Measurements from ENCODE around the gene UNC13B.

UNC13B gene

DNA sequence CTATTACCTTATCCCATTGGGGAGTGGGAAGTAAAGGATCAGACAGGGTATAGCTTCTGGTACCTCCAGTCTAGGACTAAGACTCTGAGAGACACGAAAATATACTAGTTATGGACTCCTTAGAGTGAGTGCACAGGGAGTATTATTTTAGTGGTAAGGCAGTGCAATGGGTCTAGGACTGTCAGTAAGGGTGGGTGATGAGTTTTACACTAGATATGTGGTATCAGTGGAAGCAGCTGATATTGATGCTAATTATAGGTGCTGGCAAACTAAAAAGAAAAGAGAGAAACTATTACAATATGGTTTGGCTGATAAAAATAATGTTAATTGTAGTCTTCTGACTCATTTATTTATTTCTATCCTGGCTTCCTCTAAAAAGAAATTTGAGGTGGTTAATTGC is 118.6 kb downstream of the UNC13B start:
- DNase-seq, result peak; percentile 29

- no peak for DNase-seq
Observed at GRCh38 chr9:35285731-35286130, 123.9 kb downstream of the UNC13B start.

DNA sequence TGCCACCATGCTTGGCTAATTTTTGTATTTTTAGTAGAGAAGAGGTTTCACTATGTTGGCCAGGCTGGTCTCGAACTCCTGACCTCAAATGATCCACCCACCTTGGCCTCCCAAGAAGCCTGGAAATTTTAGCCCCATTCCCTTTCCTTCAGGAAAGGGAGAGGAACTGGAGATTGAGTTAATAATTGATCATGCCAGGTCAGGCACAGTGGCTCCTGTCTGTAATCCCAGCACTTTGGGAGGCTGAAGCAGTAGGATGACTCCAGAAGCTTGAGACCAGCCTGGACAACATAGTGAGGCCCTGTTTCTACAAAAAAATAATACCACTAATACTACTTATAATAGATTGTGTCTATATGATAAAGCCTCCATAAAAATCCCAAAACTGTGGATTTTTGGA is 124.6 kb downstream of the UNC13B start:
- no peak for DNase-seq

DNA sequence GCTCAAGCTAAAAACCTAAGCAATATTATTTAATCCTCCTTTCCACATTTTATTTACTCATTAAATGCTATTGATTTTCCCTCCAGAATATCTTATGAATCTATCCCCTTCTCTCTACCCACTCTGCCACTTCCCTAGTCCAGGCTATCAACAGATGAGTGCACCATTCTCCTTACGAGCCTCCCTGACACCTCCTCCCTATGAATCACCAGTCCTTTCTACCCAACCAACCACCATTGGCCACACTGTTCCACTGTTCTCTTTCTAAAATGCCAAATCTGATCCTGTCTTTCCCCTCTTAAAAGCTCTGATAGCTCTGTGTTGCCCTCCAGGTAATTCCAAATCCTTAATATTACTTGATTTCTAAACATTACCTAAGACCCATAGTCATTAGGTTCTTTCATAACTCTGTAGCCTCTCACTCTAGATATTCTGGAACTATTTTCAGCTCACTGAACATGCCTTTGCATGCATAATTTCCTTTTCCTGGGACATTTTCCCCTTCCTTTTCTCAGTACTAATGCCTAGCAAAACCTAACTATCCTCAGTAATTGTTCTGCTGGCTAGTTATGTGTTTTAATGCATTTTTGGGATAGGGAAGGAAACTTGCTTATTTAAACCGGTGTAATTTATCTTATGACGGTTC is 126.3 kb downstream of the UNC13B start:
- DNase-seq, result no peak

DNA sequence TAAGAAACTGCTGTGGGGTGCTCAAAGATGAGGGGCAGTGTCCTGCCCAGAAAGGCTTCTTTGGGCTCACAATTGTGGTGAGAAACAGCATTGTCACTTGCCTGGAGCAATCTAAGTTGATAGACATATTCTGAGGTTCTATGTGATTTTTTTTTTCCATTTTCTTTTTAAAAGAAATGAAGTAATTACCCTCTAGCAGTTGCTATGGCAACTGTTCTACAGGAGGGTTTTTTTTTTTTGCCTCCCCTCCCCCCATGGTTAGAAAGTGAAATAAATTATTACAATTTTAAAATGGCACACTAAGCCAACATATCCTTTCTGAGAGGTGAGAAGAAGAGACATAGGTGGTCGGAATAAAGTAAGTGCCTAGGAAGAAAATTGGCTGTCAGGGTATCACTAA is 127.0 kb downstream of the UNC13B start:
- DNase-seq, result no peak

- DNase-seq, result no peak
Observed at GRCh38 chr9:35293376-35293964, 131.7 kb downstream of the UNC13B start.

GRCh38 chr9:35294066-35294465 is 132.3 kb downstream of the UNC13B start:
- DNase-seq, result peak; percentile 52

DNA sequence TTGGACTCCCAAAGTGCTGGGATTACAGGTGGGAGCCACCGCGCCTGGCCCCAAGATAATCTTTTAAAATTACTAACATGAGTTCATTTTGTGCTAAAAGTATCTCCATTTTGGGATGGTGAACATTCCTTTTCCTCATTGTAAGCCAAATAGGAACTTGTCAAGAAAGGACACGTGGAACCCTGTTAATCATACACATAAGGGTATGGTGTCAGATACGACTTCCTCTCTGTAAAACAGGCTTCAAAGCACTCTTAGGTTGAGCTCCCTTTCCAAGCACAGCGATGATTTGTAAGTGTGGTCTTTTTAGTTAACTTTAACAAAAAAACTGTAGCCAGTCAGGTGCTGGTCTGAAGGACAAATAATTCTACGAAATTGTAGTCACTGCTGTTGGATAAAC is 132.7 kb downstream of the UNC13B start:
- DNase-seq, result no peak

GRCh38 chr9:35295369-35296036 is 133.7 kb downstream of the UNC13B start:
- no peak for DNase-seq

DNA sequence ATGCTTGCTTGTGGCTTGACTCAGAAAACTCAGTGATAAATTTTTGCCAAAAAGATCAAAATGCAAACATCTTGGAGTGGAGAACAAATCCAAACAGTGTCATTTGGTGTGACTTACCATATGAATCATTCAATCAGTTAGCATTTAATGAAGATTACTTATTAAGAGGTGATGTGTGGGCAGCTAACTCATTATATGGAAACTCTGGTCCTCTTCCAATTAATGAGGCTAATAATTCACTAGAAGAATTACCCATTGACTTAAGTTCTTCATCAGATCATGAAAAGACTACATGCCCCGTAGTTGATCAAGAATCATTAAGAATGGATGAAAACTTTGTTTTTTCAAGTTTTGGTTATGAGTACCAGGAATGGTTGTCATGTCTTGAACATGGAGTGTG is 141.8 kb downstream of the UNC13B start:
- DNase-seq, result no peak

DNA sequence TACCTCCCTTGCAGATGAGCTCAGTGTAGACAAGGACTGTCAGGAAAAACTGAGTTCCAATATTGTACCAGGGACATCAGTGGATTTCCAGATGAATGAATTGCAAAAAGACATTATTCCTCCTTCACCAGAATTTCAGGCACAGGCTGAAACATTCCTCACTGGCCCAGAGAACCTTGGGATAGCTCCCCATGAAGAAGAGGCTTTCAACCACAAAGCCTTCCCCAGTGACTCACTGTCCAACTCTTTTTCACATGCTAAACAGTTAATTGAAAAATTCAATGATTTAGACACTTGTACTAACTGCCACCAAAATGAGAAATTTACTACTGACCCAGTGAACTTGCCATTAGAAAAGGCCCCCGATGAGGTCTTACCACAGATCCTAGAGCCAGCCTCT is 144.5 kb downstream of the UNC13B start:
- no peak for DNase-seq

GRCh38 chr9:35308316-35308715 is 146.5 kb downstream of the UNC13B start:
- DNase-seq, result no peak

DNA sequence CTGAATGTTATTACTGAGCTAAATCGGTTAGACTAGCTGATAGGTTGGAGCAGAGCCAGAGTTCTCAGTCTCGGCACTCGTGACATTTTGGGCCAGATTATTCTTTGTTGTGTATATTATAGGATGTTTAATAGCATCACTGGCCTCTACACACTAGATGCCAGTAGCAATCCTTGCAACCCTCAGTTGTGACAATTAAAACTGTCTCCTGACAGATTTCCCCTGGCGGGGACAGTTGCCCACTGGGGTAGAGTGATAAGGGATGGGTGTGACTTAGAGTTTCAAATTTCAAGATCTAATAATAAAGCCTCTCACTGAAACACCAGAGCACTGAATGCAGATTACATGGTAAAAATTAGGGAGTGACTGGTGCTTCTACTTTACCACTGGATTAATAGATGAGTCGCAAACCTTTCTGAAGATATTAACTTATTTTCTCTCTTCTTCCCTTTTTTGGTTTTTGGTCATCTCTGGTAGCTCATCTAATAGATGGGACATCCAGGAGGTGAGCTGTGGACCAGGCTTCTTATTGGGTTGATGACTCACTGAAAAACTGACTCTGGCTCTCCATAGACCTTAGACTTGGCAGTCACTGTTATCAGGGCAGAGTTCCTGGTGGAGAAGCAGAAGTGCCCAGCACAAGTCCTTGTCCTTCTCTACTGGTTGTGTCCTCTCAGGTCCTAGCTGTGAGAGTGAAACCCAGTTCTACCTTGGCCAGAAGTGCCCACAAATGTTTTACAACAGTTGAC is 150.3 kb downstream of the UNC13B start:
- peak; percentile 86 for DNase-seq

DNA sequence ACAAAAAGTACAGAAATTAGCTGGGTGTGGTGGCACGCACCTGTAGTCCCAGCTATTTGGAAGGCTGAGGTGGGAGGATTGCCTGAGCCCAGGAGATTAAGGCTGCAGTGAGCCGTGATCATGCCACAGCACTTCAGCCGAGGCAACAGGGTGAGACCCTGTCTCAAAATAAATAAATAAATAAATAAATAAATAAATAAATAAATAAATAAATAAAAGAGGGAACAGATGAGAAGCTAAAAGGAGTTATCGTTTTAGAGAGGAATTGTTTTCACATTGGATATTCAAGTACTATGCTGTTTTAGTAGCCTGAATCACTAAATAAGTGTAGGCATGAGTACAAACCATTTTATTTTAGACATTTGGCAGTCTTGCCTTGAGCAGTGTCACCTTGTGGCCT is 151.7 kb downstream of the UNC13B start:
- no peak for DNase-seq

DNA sequence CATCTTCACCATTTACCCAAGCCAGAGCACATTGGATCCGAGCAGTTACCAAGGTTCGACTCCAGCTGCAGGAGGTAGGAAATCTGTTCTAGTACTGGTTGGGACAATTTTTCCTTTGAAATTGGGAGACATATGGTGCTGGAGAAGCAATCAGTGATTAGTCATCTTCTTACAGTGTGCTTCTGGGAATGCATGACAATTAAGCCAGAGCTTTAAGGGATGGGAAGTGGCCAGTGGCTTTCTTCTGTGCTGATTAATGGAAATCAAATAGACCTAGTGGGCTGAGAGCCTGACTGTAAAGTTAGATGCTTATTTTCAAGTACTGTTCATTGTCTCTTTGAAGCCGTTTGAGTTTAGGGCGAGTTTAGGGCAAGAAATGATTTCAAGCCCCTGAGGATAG is 152.1 kb downstream of the UNC13B start:
- no peak for DNase-seq

GRCh38 chr9:35318741-35319140 is 156.9 kb downstream of the UNC13B start:
- no peak for DNase-seq

- no peak for DNase-seq
Observed at GRCh38 chr9:35322075-35322885, 160.5 kb downstream of the UNC13B start.

DNA sequence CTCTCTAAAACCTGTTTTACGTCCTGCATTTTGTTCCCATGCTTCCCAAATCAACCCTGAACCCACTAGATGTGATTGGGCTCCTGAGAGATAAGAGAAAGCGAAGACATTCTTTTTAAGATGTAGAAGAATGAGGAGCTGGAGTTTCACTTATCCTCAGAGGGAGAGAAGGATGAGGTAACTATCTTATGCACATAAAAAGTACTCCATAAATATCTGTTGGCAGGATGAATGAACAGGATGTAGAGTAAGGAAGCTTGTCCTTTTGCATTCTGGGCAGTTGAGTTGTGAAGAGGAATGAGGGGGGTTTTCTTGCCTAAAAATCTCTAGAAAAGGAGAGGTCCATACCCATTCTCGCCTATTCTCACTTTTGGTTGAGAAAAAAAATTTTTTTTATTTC is 163.2 kb downstream of the UNC13B start:
- DNase-seq, result no peak

DNA sequence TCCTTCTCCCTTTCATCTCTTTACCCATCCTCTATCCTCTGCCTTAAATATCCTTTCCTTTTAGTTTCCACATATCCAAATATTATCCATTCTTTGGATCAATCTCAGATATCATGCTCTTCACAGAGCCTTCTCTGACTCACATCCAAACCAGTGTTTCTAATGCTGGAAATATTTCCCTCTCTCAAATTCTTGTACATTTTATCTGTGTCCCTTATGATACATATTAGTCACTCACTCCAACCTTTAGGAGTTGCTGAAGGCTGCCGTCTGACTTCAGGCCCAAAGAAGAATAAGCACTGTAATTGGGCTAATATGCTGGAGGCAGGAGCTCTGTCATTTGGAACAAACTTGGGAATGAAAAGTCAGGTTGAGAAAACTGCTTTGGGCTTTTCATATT is 171.7 kb downstream of the UNC13B start:
- no peak for DNase-seq

DNA sequence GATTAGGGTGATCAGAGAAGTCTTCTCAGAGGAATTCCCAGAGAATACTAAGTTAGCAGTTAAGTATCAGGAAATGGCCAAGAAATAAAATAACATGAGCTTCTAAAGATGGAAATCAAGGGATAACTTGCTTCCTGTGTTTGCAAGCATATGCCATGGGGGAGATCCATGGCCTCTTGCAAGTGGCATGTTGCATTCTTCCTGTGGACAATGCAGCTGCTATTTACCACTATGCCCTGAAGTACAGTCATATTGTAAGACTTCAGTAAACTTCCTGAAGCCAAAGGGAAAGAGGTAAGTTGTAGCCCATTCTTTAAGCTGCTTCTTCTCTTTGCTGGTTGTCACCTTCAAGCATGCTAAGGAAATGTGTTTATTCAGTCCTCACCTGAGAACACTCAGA is 173.4 kb downstream of the UNC13B start:
- DNase-seq, result no peak

DNA sequence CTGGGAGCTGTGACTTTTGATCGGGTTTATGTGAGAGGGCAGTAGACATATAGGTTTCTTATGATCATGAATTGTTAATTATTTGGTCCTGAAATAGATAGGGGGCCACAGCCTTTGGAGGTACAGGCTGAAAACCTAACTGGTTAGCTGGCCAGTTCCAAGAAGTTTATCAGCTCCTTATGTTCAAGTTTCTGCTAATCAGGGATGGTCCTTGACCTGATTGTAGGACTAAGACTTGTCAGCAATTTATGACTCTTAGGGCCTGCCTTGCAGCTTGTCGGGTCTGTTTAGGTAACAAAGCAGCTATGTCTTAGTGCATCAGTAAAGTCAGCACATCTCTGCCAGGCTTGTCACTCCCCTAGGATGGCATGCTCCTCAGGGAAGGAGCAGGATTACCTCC is 176.3 kb downstream of the UNC13B start:
- peak; percentile 9 for DNase-seq

DNA sequence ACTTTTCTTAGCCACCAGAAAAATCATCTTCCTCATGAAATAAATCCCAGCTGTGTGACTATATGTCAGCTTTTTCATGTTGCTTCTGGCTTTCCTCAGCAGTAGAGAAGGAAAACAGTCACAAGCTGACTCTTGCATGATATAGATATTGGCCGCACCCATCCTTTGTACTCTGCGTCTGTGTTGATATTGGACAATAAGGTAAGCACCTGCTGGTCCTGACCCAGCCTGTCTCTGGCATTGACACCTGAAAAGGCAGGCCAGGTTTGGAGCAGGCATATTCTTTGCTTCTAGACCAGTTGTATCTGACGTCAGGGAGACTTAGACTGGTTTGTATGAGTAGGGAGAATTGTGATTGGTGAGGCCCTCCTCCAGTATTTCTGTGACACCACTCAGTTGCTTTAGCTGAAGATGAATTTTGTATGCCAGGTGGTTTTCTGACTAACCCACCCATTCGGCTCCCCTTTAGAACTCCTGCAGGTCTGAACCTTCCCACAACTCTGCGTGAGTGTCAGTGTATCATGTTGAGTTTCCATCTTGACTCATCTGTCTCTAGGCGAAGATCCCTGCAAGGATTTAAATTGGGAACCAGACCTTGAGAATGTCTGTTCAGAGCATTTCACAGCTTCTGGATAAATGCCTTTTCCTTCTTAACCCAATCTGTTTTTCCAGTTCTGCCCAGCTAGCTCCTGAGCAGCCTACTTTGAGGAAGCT is 176.9 kb downstream of the UNC13B start:
- DNase-seq, result no peak
